AG20443 (cell line): Measurements from ENCODE around the gene PYGM.
"Not testable (repeated sequence)": the region's sequence is repeated elsewhere in the genome, so short reads cannot be mapped to it uniquely, and the experiment has no call there.

ENCODE experiments used
- DNase-seq: peaks from one replicate; pipeline ENCODE4 v3.0.0; 2012; ENCODE audit warnings: low spot score, mixed read lengths

The PYGM gene

DNA sequence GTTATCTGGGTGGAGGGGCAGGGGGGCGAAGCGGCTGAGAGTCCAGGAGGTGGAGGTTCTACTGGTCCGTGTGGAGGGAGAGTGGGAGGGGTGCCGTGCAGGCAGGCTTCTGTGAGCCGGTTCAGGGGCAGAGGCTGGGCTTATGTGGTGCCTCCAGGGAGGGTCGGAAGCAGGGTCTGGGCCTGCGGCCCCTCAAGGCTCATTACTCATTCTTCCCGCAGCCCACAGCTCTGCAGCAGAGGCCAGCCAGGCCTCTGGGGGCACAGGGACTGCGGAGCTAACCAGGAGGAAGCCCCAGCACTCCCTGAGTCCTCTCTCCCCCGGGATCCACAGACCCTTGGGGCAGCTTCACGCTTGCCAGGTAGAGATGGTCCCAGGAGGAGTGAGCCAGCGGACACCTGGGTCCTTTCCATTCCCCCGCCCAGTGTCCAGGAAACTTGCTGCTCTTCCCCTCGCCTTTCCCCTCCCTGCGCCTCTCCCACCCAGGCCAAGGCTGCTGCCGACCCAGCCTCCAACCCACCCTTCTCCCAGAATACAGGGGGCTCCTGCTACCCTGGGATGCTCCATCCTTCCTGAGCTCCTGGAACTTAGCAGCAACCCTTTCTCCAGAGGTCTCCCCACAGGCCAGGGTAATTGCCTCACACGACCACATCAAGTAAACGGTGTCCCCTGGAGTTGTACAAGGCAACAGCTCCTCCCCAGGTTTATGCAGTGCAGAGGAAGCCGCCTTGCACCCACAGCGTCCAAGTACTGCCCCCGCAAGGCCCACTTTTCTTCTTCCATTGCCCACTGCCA, 43.1 kb downstream of the PYGM start:
- no peak for DNase-seq

- DNase-seq = no peak
These were observed 43.9 kb downstream of the PYGM start for GRCh38 chr11:64715756-64716472.

GRCh38 chr11:64715110-64715509, 44.7 kb downstream of the PYGM start:
- no peak for DNase-seq

- no peak for DNase-seq
These were observed 45.1 kb downstream of the PYGM start for GRCh38 chr11:64714666-64715065.

DNA sequence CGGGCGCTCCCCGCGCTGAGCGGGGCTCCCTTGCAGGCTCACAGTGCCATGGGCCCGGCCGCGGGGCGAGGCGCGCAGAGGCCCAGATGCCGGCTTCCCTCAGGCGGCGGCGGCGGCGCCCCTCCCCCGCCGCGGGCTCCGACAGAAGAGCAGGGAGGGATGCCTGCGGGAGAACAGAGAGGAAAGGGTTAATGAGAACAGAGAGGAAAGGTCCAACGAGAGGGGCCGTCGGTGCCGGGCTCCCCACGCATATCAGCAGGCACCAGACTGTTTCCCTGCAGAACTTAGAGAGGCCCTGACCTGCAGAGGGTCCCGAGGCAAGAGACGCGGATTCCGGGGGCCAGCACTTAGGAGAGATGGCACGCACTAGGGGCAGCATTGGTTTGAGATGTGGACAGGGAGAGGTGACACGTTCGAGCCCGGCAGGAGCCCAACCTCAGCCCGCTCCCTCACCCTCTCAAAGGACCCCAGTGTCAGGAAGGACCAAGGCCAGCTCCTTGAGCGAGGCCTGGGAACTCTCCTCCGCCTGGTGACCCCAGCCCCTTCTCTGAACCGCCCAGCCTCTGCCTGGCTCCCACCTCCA, 45.9 kb downstream of the PYGM start:
- DNase-seq = no peak

- DNase-seq = peak; percentile 67
These were observed 46.6 kb downstream of the PYGM start for GRCh38 chr11:64713016-64713707.

DNA sequence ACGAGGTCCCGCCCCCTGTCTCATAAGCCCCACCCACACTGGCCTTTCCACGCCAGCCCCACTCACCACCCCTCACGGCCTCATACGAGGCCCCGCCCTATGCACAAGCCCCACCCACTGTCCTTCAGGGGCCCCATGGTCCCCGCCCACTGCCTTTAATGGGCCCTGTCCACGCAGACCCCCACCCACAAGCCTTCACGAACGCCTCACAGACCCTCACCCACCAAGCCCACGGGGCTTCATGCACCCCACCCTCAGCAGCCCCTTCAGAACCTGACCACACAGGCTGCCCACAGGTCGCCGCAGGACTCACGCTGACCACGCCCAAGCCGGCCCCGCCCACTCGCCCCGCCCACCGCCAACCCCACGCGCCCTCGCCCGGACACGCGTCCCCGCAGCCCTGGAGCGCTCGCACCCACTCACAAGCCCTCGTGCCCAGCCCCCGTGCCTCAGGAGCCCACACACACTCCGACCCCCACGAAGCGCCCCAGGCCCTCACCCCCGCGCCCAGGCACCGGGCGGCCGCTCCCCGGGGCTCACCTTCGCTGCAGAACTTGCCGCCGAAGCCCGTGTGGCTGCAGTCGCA, 47.3 kb downstream of the PYGM start:
- no peak for DNase-seq

DNA sequence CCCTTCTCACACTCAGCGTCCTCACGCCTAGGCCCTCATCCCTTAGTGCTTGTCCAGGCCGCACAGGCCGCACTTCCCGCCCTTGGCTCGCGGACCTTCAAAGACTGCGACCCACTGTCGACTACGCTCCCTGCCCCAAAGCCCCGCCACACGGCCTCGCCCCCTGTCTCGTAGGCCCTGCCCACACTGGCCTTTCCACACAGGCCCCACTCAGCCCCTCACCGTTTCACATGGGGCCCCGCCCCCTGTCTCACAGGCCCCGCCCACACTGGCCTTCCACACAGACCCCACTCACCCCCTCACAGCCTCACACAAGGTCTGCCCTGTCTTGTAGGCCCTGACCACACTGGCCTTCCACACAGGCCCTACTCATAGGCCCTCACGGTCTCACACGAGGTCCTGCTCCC, 47.8 kb downstream of the PYGM start:
- no peak for DNase-seq

GRCh38 chr11:64711138-64711955, 48.4 kb downstream of the PYGM start:
- DNase-seq = no peak

DNA sequence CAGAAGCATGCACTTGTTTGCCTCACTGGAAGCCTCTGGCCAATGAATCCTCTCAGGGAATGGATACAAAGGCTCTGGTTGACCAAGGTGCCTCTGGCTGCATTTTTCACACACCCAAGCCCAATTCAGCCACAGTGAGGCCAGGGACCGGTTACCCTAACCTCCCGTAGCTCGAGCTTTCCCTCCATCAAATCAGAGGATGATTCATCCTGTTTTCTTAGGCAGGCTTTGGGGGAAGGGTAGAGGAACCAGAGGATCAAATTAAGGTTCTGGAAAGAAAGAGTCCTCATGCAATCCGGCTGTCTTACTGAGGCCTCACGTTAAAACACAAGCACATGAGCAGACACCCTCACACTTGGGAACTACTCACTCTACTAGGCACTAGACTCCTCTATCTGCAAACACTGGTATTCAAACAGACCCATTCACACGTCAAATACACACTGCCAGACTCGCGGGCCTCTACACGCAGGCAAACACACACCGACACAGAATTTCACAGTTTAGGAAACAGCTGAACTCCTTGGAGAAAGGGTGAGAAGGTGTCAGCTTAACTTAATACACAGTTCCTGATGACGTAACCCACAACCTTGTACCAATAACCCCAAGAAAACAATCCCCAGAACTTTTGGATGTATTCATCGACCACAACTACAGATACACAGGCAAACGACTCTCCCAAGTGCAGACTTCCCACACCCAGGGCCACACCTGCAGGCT, 49.2 kb downstream of the PYGM start:
- DNase-seq = no peak

DNA sequence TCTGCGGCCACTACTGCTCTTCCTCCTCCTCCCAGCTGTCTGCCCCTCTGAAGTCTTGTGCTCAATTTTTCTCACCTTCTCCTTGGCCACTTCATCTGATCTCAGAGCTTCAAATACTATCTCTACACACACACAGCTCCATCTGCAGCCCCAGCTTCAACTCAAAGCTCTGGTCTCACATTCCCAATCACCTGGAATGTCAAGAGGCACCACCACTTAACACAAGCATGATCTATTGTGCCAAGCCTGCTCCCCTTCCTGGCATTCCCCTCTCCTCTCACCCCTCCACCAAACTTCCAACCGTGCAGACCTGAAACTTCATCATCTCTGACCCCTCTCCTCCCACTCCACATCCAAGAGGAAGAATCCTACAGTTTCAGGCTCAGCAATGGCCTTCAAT, 54.3 kb downstream of the PYGM start:
- DNase-seq = no peak

- no peak for DNase-seq
These were observed 56.7 kb downstream of the PYGM start for GRCh38 chr11:64703048-64703447.

DNA sequence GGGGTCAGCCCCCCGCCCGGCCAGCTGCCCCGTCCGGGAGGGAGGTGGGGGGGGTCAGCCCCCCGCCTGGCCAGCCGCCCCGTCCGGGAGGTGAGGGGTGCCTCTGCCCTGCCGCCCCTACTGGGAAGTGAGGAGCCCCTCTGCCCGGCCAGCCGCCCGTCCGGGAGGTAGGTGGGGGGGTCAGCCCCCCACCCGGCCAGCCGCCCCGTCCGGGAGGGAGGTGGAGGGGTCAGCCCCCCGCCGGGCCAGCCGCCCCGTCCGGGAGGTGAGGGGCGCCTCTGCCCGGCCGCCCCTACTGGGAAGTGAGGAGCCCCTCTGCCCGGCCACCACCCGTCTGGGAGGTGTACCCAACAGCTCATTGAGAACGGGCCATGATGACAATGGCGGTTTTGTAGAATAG, 57.8 kb downstream of the PYGM start:
- not testable (repeated sequence) for DNase-seq

DNA sequence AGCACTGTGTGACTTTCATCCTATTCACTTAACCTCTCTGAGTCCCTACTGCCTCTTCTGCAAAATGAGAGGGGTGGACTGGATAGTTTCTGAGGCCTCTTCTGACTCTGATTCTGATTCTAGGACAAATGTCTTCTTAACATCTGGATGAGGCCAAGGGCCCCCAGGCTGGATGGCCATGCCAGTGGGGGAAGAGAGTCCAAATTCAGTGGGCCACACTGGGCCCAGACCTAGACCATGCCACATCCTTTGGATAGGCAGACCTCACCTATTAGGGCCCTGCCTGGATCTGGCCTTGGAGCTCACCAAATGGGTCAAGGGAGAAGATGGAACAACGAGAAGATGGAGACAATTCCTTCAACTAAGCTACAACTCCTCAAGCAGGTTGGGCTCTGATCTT, 61.3 kb downstream of the PYGM start:
- no peak for DNase-seq

DNA sequence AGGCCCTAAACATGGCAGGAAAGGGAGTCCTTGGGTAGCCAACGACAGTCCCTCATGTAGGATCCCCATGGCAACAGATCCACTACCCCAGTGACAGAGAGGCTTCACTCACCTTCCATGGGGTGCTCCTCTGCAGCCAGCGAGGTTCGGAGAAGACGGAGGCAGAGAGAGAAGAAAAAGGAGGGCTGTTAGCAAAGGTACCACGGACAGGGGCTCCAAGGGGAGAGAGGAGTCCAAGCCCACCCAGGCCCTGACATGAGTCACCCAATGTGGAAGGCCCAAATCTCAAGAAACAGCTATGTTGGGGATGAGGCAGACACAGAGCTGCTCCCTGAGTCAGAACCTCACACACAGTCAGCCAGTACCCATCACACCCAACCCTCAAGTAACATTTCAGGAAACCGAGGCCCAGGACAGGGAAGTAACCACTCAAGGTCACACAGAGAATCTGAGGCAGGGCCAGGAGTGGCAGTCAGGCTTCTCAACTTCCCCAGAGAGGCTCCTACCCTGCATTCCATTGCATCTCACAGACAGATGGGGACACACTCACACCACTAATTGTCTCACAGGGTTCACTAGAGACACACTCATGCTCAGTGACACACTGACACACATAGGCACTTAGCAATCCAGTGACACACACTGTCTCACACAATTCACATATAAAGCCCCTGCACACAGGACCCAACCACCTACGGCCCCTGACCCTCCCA, 62.0 kb downstream of the PYGM start:
- DNase-seq = no peak
